DND-41 (cell line): ENCODE data around the gene HNF1A.

Source experiments
- EZH2 ChIP-seq: IDR thresholded peaks from 3 replicates; pipeline ENCODE4 v1.6.1; 2012; ENCODE audit warnings: borderline replicate concordance, low read depth, mild to moderate bottlenecking, moderate library complexity, low read length, inconsistent platforms; ENCODE audit not compliant: severe bottlenecking
- TF ChIP-seq, protein P1 (sequence below): IDR thresholded peaks from 2 replicates; pipeline ENCODE4 v1.5.1; 2012; ENCODE audit warnings: borderline replicate concordance, low read length, moderate library complexity, mild to moderate bottlenecking; ENCODE audit not compliant: poor library complexity, severe bottlenecking; ENCODE audit errors: extremely low read depth

- TF ChIP-seq EZH2: no peak
- TF ChIP-seq, protein P1, sequence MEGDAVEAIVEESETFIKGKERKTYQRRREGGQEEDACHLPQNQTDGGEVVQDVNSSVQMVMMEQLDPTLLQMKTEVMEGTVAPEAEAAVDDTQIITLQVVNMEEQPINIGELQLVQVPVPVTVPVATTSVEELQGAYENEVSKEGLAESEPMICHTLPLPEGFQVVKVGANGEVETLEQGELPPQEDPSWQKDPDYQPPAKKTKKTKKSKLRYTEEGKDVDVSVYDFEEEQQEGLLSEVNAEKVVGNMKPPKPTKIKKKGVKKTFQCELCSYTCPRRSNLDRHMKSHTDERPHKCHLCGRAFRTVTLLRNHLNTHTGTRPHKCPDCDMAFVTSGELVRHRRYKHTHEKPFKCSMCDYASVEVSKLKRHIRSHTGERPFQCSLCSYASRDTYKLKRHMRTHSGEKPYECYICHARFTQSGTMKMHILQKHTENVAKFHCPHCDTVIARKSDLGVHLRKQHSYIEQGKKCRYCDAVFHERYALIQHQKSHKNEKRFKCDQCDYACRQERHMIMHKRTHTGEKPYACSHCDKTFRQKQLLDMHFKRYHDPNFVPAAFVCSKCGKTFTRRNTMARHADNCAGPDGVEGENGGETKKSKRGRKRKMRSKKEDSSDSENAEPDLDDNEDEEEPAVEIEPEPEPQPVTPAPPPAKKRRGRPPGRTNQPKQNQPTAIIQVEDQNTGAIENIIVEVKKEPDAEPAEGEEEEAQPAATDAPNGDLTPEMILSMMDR: no peak
Observed at GRCh38 chr12:121030576-121031212, 52.4 kb downstream of the HNF1A start.
